GM06990 (cell line): ENCODE results near the gene BACH2.
"Not testable (repeated sequence)": the region's sequence is repeated elsewhere in the genome, so short reads cannot be mapped to it uniquely, and the experiment has no call there.

ENCODE experiments used
- DNase-seq: peaks from one replicate; pipeline ENCODE4 v3.0.0-alpha.2; 2011; ENCODE audit not compliant: insufficient read length; ENCODE audit errors: extremely low read depth
- H3K27me3 ChIP-seq: replicated peaks from 2 replicates; pipeline ENCODE4 v1.6.0; 2011; ENCODE audit warnings: low read length; ENCODE audit not compliant: control insufficient read depth, insufficient read depth
- H3K36me3 ChIP-seq: 2 replicates; pipeline ENCODE4 v1.5.1; 2011; ENCODE audit warnings: low read length; ENCODE audit not compliant: control insufficient read depth, insufficient read depth
- H3K4me3 ChIP-seq: replicated peaks from 2 replicates; pipeline ENCODE4 v1.5.1; 2011; ENCODE audit warnings: low read depth, mild to moderate bottlenecking, control low read depth, low read length
- TF ChIP-seq, protein P1 (sequence below): IDR thresholded peaks from 2 replicates; pipeline ENCODE4 v1.5.1; 2011; ENCODE audit warnings: low read length, control low read depth, mild to moderate bottlenecking, inconsistent platforms; ENCODE audit not compliant: insufficient read depth, poor library complexity, severe bottlenecking

Gene BACH2

DNA sequence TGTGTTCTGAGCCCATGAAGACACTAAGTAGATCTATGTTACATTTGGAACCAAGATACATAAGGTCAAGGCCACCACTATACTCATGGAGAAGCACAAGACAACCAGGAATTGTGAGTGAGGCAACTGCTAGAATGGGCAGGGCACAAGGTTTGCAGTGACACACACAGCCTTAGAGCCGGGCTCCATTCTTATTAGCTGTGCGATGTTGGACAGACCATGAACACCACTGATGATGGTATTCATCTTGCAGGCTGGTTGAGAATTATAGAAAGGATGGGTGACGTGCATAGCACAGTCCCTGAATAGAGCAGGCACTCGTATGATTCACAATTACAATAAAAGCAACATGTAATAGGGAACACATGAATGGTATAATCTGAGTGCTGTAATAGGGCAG lies 229.9 kb downstream of the BACH2 start:
- Histone ChIP-seq H3K27me3 (peaks cover 1% of the 10 kb centered on the region; the same call in 1 of the 2 replicates), H3K4me3 (no peak overlapping the region), H3K36me3 (no peaks in the 10 kb centered on the region)
- DNase-seq, result no peak
- TF ChIP-seq, protein P1, sequence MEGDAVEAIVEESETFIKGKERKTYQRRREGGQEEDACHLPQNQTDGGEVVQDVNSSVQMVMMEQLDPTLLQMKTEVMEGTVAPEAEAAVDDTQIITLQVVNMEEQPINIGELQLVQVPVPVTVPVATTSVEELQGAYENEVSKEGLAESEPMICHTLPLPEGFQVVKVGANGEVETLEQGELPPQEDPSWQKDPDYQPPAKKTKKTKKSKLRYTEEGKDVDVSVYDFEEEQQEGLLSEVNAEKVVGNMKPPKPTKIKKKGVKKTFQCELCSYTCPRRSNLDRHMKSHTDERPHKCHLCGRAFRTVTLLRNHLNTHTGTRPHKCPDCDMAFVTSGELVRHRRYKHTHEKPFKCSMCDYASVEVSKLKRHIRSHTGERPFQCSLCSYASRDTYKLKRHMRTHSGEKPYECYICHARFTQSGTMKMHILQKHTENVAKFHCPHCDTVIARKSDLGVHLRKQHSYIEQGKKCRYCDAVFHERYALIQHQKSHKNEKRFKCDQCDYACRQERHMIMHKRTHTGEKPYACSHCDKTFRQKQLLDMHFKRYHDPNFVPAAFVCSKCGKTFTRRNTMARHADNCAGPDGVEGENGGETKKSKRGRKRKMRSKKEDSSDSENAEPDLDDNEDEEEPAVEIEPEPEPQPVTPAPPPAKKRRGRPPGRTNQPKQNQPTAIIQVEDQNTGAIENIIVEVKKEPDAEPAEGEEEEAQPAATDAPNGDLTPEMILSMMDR, result no peak

DNA sequence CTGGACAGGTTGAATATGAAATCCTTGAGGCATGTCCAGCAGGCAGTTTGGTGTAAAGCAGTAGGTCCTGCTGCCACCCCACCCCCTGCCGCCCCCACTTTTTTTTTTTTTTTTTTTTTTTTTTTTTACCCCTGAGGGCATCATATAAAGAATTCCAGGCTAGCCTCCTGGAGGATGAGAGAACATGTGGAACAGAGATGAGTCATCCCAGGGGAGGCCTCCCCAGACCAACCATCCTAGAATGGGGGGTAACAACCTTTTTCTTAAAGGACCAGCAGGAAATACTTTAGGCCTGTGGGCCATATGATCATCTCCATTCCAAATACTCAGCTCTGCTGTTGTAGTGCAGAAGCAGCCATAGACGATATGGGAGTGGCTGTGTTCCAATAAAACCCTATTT lies 231.5 kb downstream of the BACH2 start:
- DNase-seq, result no peak
- no peaks in the 10 kb centered on the region for H3K36me3 ChIP-seq
- H3K4me3 ChIP-seq, result no peak overlapping the region
- H3K27me3 ChIP-seq, result peaks cover 1% of the 10 kb centered on the region; the same call in 1 of the 2 replicates
- TF ChIP-seq, protein P1, result no peak

DNA sequence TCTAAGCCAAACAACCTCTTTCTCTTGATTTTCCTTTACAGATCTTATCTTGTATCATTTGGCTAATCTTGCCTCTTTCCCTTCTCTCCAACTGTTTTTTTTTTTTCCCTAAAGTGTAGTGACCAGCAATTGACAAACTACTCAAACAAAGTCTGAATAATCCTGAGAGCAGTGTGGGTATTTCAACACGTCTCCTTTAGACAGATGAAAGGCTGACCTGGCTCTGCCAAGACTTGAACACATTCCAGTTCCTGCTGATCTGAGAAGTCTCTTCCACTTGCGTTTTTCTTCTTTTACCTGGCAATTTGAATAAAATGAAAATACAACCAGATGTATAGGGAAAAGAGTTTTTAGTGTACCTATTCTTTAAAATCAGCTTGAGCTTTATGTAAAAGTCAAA lies 234.0 kb downstream of the BACH2 start:
- no peak for DNase-seq
- 0 out of 2 replicates have a peak, but pooled peaks cover 1% of the 10 kb centered on the region for H3K27me3 ChIP-seq
- H3K4me3 ChIP-seq, result no peak overlapping the region
- TF ChIP-seq, protein P1, result no peak
- H3K36me3 ChIP-seq, result no peaks in the 10 kb centered on the region

DNA sequence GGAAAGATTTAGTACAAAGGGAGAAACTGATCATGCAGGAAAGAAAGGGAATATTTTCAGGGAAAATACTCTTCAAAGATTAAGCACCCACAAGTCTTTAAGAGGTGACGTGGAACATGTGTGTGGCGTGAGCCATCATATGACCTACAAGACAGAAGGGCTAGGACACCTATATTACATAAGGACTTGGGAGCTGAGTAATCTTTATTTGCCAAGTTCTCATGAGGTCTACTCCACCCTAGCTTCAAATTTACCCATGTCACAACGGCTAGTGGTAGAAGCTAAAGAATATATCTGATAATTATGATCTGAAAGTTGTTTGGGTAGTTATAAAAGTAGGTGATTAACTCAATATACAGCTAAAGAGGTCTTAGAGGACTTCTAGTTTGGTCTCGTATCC lies 234.6 kb downstream of the BACH2 start:
- no peak for DNase-seq
- TF ChIP-seq, protein P1, result no peak
- H3K36me3 ChIP-seq, result no peaks in the 10 kb centered on the region
- H3K4me3 ChIP-seq, result no peak overlapping the region
- H3K27me3 ChIP-seq, result 0 out of 2 replicates have a peak, but pooled peaks cover 1% of the 10 kb centered on the region

DNA sequence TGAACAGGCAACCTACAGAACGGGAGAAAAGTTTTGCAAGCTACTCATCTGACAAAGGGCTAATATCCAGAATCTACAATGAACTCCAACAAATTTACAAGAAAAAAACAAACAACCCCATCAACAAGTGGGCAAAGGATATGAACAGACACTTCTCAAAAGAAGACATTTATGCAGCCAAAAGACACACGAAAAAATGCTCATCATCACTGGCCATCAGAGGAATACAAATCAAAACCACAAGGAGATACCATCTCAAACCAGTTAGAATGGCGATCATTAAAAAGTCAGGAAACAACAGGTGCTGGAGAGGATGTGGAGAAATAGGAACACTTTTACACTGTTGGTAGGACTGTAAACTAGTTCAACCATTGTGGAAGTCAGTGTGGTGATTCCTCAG lies 237.5 kb downstream of the BACH2 start:
- H3K4me3 ChIP-seq, H3K36me3 ChIP-seq, DNase-seq, H3K27me3 ChIP-seq: not testable (repeated sequence)

DNA sequence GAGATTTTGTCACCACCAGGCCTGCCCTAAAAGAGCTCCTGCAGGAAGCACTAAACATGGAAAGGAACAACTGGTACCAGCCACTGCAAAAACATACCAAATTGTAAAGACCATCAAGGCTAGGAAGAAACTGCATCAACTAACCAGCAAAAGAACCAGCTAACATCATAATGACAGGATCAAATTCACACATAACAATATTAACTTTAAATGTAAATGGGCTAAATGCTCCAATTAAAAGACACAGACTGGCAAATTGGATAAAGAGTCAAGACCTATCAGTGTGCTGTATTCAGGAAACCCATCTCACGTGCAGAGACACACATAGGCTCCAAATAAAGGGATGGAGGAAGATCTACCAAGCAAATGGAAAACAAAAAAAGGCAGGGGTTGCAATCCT lies 240.7 kb downstream of the BACH2 start:
- H3K36me3 ChIP-seq, H3K27me3 ChIP-seq, H3K4me3 ChIP-seq, DNase-seq: not testable (repeated sequence)

DNA sequence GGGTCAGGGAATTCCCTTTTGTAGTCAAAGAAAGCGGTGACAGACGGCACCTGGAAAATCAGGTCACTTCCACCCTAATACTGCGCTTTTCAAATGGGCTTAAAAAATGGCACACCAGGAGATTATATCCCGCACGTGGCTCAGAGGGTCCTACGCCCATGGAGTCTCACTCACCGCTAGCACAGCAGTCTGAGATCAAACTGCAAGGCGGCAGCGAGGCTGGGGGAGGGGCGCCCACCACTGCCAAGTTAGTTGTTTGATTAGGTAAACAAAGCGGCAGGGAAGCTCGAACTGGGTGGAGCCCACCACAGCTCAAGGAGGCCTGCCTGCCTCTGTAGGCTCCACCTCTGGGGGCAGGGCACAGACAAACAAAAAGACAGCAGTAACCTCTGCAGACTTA lies 242.4 kb downstream of the BACH2 start:
- DNase-seq, H3K27me3 ChIP-seq, H3K36me3 ChIP-seq, H3K4me3 ChIP-seq: not testable (repeated sequence)
